Body of pancreas (tissue), 4 donors: ENCODE results near the gene PDZD2. TPM values are rescaled to one million over a fixed set of nuclear protein-coding genes. Genes with fewer than 3 reads are reported as not detected.
A peak's percentile ranks its signal among the peaks of the same experiment; 100 is the strongest.
"Not testable (repeated sequence)": the region's sequence is repeated elsewhere in the genome, so short reads cannot be mapped to it uniquely, and the experiment has no call there.

Experiments used
- ATAC-seq: fragments of 150-250 bp; one replicate; pipeline ENCODE4 v1.9.1; 2016
- DNase-seq, 4 donors: peaks; one replicate each; pipeline ENCODE4 v3.0.0-alpha.2; 2019
- H3K27ac ChIP-seq, 4 donors: fragments of 200-600 bp; sonication (generic); 1 replicate in 3 of 4; 2 replicates in 1 of 4; pipeline versions ENCODE4 v1.5.1 to v1.6.1; 2016 to 2019; ENCODE audit warnings: mild to moderate bottlenecking in 1 of 4, mixed read lengths in 1 of 4, moderate library complexity in 1 of 4
- H3K27me3 ChIP-seq, 2 donors: fragments of 200-600 bp; sonication (generic); one replicate each; pipeline ENCODE4 v1.6.0; 2016; ENCODE audit warnings: mild to moderate bottlenecking in 1 of 2
- H3K36me3 ChIP-seq, 2 donors: fragments of 200-600 bp; sonication (generic); replicated peaks in 1 of 2; 2 replicates each; pipeline ENCODE4 v1.5.1; 2016; ENCODE audit warnings: low read depth in 2 of 2; ENCODE audit not compliant: insufficient read depth in 1 of 2
- H3K4me1 ChIP-seq: fragments of 200-600 bp; sonication (generic); one replicate; pipeline ENCODE4 v1.6.0; 2016
- H3K4me3 ChIP-seq, 2 donors: fragments of 200-600 bp; sonication (generic); 1 replicate in 1 of 2; 2 replicates in 1 of 2; pipeline ENCODE4 v1.5.1; 2016 to 2019
- H3K9me3 ChIP-seq, 3 donors: fragments of 200-600 bp; sonication (generic); 1 replicate in 2 of 3; 2 replicates in 1 of 3; pipeline ENCODE4 v1.5.1; 2016
- POLR2A ChIP-seq, 3 donors: fragments of 450-650 bp; IDR thresholded peaks; one replicate each; pipeline ENCODE4 v1.6.1; 2016; ENCODE audit warnings: antibody characterized with exemption in 3 of 3, mild to moderate bottlenecking in 2 of 3
- WGBS, 2 donors: methylation state at CpG; one replicate each; pipeline ENCODE4 v1.1.5; 2017; 5-methylcytosine and 5-hydroxymethylcytosine counted together
- intact Hi-C: fragments of 100-400 bp; cut with DNase I; formaldehyde crosslinking; loops from one replicate; pipeline ENCODE4 v1.15.1; 2023
- total RNA-seq, 2 donors: library from RNA; depleted of rRNA; stranded (reverse); fragments of >200 nt; gene quantifications; one replicate each; pipeline ENCODE4 v1.1.0, GENCODE V29; 2016
- TF ChIP-seq, protein P1 (sequence below), 7 experiments: fragments of 450-650 bp in 4 of 7; fragments of 200-600 bp in 3 of 7; sonication (generic) in 3 of 7; IDR thresholded peaks; one replicate each; pipeline ENCODE4 v1.5.1; 2016 to 2019; ENCODE audit warnings: antibody characterized with exemption in 7 of 7

Gene PDZD2
- total RNA-seq, 2 donors from 2014 or later, result 3.9 to 12.9 TPM

DNA sequence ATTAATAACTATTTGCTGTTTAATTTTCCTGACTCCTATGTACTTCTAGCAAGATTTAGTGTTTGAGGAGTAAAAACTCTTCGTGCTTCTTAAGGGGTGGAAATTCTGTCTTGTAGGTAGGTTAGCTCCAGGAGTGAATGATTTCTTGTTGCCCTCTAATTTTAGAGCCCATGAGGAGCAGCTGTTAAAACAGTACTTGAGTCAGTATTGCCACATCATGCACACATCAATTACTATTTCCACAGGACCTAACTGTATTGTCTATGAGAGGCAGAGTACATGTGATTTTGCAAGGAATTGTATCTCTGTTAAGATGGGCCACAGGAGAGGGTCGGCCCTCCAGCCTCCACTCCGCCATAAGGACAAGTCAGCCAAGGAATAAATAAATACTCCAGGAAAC, 91.2 kb downstream of the PDZD2 start:
- TF ChIP-seq, protein P1, sequence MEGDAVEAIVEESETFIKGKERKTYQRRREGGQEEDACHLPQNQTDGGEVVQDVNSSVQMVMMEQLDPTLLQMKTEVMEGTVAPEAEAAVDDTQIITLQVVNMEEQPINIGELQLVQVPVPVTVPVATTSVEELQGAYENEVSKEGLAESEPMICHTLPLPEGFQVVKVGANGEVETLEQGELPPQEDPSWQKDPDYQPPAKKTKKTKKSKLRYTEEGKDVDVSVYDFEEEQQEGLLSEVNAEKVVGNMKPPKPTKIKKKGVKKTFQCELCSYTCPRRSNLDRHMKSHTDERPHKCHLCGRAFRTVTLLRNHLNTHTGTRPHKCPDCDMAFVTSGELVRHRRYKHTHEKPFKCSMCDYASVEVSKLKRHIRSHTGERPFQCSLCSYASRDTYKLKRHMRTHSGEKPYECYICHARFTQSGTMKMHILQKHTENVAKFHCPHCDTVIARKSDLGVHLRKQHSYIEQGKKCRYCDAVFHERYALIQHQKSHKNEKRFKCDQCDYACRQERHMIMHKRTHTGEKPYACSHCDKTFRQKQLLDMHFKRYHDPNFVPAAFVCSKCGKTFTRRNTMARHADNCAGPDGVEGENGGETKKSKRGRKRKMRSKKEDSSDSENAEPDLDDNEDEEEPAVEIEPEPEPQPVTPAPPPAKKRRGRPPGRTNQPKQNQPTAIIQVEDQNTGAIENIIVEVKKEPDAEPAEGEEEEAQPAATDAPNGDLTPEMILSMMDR (IDR thresholded peaks at IDR 0.05), result no peak
- no peak for TF ChIP-seq POLR2A (IDR thresholded peaks at IDR 0.05)
- H3K4me3 ChIP-seq, result no peak overlapping the region
- no peaks in the 10 kb centered on the region for H3K27me3 ChIP-seq
- intact Hi-C loops, result no loop called here
- no peaks in the 10 kb centered on the region for H3K36me3 ChIP-seq
- ATAC-seq (no peak), DNase-seq (no peak)
- WGBS, 2 donors, result 72 to 79% methylated on average over 3 of the region's 3 CpGs
- H3K4me1 ChIP-seq, result no peaks in the 10 kb centered on the region
- H3K9me3 ChIP-seq, result no peaks in the 10 kb centered on the region
- H3K27ac ChIP-seq, result no peak overlapping the region

DNA sequence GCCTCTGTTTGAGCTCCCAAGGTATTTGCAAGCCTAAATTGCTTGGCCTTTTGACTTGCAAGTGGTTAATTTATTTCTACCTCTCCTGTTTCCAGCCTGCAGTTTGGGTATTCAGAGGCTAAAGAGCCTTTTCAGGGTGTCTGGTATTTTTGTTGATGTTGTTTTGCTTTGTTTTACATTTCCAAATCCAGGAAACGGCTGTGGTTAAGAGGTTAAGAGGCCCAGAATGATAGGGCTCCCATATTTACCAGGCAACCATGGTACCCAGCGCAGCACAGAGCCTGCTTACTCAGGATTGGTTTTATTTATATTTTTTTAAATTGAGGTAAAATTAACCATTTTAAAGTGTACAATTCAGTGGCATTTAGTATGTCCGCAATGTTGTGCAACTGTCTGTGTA, 92.1 kb downstream of the PDZD2 start:
- WGBS, 2 donors, result 69 to 73% methylated on average over 3 of the region's 3 CpGs
- intact Hi-C loops, result no loop called here
- no peaks in the 10 kb centered on the region for H3K27me3 ChIP-seq
- no peaks in the 10 kb centered on the region for H3K9me3 ChIP-seq
- no peak overlapping the region for H3K27ac ChIP-seq
- TF ChIP-seq, protein P1 (IDR thresholded peaks at IDR 0.05), result no peak
- TF ChIP-seq POLR2A (IDR thresholded peaks at IDR 0.05), result no peak
- no peaks in the 10 kb centered on the region for H3K4me1 ChIP-seq
- no peak for ATAC-seq
- no peaks in the 10 kb centered on the region for H3K36me3 ChIP-seq
- H3K4me3 ChIP-seq, result no peak overlapping the region
- DNase-seq, result no peak

DNA sequence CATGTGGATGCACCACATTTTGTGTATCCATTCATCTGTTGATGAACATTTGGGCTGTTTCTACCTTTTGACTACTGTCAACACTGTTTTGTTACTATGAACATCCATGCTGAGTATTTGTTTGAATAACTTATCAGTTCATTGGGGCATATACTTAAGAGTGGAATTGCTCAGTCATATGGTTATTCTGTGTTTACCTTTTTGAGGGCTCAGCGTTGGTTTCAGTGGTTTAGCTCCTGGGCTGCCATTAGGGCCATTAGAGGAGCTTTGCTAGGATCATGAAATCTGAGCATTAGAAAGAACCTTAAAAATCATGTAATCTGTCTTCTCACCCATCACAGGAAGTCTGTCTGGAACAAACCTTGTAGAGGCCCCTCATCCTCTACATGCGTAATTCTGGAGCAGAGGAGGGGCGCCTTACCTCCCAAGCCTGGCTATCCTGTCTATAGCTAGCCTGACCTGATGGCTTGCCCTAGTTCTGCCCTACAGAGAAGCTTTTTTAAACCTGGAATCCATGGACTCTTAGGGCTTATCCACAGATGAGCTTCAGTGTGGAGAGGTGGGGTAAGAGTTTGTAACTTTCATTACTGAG, 92.9 kb downstream of the PDZD2 start:
- no peaks in the 10 kb centered on the region for H3K9me3 ChIP-seq
- ATAC-seq, result peak; percentile 48
- 51 to 64% methylated on average over 3 of the region's 3 CpGs for WGBS, 2 donors
- H3K4me1 ChIP-seq, result no peaks in the 10 kb centered on the region
- no peaks in the 10 kb centered on the region for H3K36me3 ChIP-seq
- peak in 1 of 4 donors; percentile 13 for DNase-seq
- TF ChIP-seq, protein P1 (IDR thresholded peaks at IDR 0.05), result no peak
- no peak for TF ChIP-seq POLR2A (IDR thresholded peaks at IDR 0.05)
- no peak overlapping the region for H3K27ac ChIP-seq
- H3K4me3 ChIP-seq, result no peak overlapping the region
- H3K27me3 ChIP-seq, result no peaks in the 10 kb centered on the region
- intact Hi-C loops, result no loop called here

DNA sequence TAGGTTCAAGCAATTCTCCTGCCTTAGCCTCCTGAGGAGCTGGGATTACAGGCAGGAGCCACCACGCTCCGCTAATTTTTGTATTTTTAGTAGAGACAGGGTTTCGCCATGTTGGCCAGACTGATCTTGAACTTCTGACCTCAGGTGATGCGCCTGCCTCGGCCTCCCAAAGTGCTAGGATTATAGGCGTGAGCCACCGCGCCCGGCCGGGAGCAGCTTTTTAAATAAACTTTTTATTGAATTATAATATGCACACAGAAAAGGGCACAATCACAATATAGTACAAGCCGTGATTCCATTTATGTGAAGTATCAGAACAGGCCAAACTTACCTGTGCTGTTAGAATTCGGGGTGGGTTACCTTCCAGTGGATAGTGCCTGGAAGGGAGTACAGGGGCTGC, 93.9 kb downstream of the PDZD2 start:
- intact Hi-C loops, H3K27ac ChIP-seq, H3K36me3 ChIP-seq, DNase-seq, H3K4me1 ChIP-seq, H3K9me3 ChIP-seq, ATAC-seq, H3K27me3 ChIP-seq, H3K4me3 ChIP-seq: not testable (repeated sequence)
- 82 to 91% methylated on average over 12 of the region's 12 CpGs for WGBS, 2 donors

DNA sequence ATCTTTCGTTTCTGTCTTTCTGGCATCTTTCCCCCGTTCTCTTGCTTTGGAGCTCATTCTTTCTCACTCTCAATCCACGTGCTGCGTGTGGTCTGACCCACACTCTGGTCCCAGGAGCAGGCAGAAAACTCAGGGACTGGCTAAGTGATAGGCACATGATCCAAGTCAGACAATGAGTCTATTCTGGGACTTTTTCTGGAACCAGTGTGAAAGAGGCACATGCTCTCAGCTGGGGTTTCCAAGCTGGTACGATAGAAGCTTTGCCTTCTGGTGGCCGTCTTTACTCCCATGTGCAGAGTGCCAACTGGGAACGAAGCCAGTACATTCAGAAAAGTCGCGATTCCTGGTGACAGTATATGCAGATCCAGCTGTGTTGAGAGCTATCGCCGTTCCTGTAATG, 94.4 kb downstream of the PDZD2 start:
- Histone ChIP-seq H3K36me3 (no peaks in the 10 kb centered on the region), H3K9me3 (no peaks in the 10 kb centered on the region), H3K27ac (no peak overlapping the region), H3K27me3 (no peaks in the 10 kb centered on the region), H3K4me3 (no peak overlapping the region), H3K4me1 (no peaks in the 10 kb centered on the region)
- no peak for ATAC-seq
- intact Hi-C loops, result no loop called here
- 47 to 71% methylated on average over 10 to 11 of the region's 11 CpGs for WGBS, 2 donors
- DNase-seq, result no peak
- TF ChIP-seq POLR2A (IDR thresholded peaks at IDR 0.05), result no peak
- TF ChIP-seq, protein P1 (IDR thresholded peaks at IDR 0.05), result no peak
